Astrocyte of the hippocampus (primary cell): ENCODE data around the gene NF2.

Experiments
- DNase-seq: peaks from one replicate; pipeline ENCODE4 v3.0.0; 2011; ENCODE audit warnings: low read depth, low spot score

Gene NF2

GRCh38 chr22:29719899-29720645, 116.6 kb downstream of the NF2 start, which contains the start of gene CABP7:
CABP7 (plus strand) TSS chr22:29720003; CDS start chr22:29720425, 422 bp downstream.
- DNase-seq = peak; percentile 54

- peak; percentile 35 for DNase-seq
Measured at GRCh38 chr22:29720811-29721323, 117.4 kb downstream of the NF2 start.

- DNase-seq = peak; percentile 81
Measured at GRCh38 chr22:29722151-29722550, 118.7 kb downstream of the NF2 start.

- DNase-seq = peak; percentile 64
Measured at GRCh38 chr22:29722587-29722986, 119.2 kb downstream of the NF2 start.

- no peak for DNase-seq
Measured at GRCh38 chr22:29723766-29724165, 120.3 kb downstream of the NF2 start.

- no peak for DNase-seq
Measured at GRCh38 chr22:29724843-29725242, 121.4 kb downstream of the NF2 start.

GRCh38 chr22:29726106-29726505, 122.7 kb downstream of the NF2 start:
- DNase-seq = no peak

- no peak for DNase-seq
Measured at GRCh38 chr22:29726512-29727130, 123.2 kb downstream of the NF2 start.

GRCh38 chr22:29727131-29727523, 123.7 kb downstream of the NF2 start:
- DNase-seq = peak; percentile 67

- DNase-seq = no peak
Measured at GRCh38 chr22:29729161-29729560, 125.7 kb downstream of the NF2 start.

GRCh38 chr22:29731058-29731850, 127.8 kb downstream of the NF2 start:
- no peak for DNase-seq

GRCh38 chr22:29732883-29733282, 129.4 kb downstream of the NF2 start:
- no peak for DNase-seq

GRCh38 chr22:29733362-29734201, 130.1 kb downstream of the NF2 start:
- peak; percentile 30 for DNase-seq

- DNase-seq = no peak
Measured at GRCh38 chr22:29734406-29734805, 131.0 kb downstream of the NF2 start.

- no peak for DNase-seq
Measured at GRCh38 chr22:29734838-29735237, 131.4 kb downstream of the NF2 start.

- DNase-seq = no peak
Measured at GRCh38 chr22:29735416-29735815, 132.0 kb downstream of the NF2 start.

- DNase-seq = peak; percentile 74
Measured at GRCh38 chr22:29737251-29738117, 134.1 kb downstream of the NF2 start.

GRCh38 chr22:29738118-29738815, 134.8 kb downstream of the NF2 start:
- DNase-seq = no peak

- DNase-seq = no peak
Measured at GRCh38 chr22:29739346-29739875, 136.0 kb downstream of the NF2 start.
